Globus pallidus (tissue), 1 donor: ENCODE data around the gene PADI6.
A peak's percentile ranks its signal among the peaks of the same experiment; 100 is the strongest.

Experiments used
- DNase-seq: peaks from one replicate; pipeline ENCODE4 v3.0.0-alpha.2; 2015; ENCODE audit warnings: low spot score

The PADI6 gene

GRCh38 chr1:17436380-17437174, 64.6 kb downstream of the PADI6 start:
- DNase-seq = peak; percentile 9

DNA sequence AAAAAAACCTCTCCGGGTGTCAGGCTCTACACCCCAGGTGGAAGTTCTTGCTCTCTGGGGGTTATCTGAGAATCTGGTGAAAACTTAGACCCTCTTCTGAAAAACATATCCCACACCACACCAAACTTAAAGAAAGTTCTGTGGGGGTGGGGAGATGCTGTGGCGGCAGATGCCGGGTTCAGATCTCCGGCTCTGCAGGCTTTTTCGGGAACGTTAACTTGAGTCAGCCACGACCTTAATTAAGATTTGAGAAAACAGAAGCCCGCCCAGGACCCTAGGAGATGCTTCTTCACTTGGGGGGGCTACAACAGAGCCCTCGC, 65.2 kb downstream of the PADI6 start:
- no peak for DNase-seq

DNA sequence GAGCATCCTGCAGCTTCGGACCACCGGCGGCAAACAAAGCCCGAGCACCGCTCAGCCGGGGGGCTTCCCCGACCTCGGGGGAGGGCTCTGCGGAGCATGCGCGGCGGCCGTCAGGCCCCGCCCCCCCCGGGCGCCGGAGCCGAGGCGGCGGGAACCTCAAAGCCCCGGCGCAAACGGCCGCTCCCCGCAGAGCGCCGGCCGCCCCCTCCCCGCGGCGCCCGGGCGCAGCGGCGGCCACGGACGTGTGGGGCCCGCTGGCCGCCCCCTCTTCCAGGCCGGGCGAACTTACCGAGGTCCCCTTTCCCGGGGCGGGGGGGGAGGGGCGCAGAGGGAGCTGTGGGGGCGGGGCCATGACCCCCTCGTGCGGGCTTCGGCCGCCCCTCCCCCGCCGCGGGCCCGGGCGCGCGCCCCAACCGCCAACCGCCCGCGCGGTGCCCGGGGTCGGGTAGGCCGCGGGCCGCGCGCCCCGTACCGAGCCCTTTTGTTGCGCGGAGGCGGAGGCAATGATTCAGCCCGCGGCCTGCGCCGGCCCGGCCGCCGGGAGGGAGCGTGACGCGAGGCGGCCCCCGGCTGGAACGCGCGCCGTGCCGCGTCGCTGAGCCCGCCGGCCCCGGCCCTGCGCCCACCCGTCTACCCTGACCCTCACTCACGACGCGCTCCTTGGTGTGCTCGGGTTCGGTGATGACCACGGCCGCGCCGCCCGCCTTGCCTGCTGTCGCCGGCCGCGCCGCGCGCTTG, 65.8 kb downstream of the PADI6 start:
- DNase-seq = peak; percentile 51

GRCh38 chr1:17438318-17439249, 66.6 kb downstream of the PADI6 start:
- DNase-seq = peak; percentile 70

DNA sequence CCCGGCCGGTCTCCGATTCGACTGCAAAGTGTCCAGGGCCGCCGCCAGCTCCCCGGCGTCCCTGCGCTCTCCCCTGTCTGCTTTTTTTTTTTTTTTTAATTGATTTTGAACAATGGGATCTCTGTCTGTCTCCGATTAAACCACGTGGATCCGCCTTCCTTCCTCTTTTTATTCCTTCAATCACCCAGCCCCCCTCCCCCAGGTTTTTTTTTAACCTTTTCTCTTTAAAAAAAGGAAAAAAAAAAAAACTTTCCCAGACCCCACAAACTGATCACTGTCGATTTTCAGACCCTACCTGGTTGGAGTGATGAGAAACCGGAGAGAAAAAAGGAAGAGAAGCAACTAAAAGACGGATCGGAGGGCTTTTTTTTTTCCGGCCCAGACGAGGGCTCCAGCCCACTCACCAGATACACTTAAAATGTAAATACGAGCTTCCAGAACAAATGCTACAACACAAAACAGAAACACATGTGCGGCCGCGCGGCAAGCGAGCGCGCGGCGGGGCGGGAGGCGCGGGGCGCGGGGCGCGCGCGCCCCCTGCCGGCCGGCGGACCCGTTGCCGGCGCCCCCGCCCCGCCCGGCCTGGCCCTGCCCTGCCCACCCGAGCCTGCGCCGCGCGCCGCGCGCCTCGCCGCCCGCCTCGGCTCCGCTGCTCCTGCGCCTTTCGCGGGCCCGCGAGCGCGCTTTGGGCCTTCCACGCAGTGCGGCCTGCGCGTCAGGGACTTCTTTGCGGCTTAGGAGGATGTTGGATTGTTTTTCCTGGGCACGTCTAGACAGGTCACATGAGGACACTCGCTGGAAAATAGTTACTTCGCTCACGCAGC, 67.5 kb downstream of the PADI6 start, which contains the start of gene RCC2:
TSS of gene RCC2 (minus strand) at position 428 of the 824 bp plus-strand sequence. CDS start 1,163 bp downstream, outside the sequence.
- peak; percentile 76 for DNase-seq

GRCh38 chr1:17440074-17440826, 68.3 kb downstream of the PADI6 start:
- DNase-seq = no peak

DNA sequence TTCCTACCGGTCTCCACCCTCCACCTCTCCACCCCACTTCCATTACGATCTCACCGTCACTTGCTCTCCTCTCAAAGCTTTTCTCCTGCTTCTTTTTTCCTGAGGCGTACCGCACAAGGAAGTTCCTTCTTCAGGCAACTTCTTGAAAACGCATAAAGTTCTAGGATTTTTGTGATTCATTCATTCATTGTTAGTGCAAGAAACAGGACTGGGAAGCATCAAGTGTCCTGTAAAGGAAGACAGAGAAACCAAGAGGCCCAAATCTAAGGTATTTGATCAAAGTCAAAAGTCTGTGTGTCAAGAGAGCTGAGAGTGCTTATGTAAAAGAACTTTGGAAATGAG, 68.8 kb downstream of the PADI6 start:
- DNase-seq = no peak

GRCh38 chr1:17441265-17441992, 69.4 kb downstream of the PADI6 start:
- no peak for DNase-seq

GRCh38 chr1:17441993-17442357, 70.0 kb downstream of the PADI6 start:
- no peak for DNase-seq

DNA sequence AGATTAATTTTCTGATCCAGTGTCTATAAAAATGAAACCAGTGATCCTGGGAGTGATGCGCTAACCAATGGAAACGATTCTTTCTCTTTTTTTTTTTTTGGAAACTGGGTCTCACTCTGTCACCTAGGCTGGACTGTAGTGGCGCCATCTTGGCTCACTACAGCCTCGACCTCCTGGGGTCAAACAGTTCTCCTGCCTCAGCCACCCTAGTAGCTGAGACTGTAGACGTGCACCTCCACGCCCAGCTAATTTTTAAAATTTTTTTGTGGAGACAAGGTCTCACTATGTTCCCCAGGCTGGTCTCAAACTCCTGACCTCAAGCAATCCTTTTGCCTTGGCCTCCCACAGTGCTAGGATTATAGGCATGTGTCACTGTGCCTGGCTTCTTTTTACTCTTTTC, 70.8 kb downstream of the PADI6 start:
- DNase-seq = no peak

- no peak for DNase-seq
Measured at GRCh38 chr1:17447501-17447992, 75.6 kb downstream of the PADI6 start.
